ENCODE data around the gene KRTAP4-9.
"Not testable (repeated sequence)": the region's sequence is repeated elsewhere in the genome, so short reads cannot be mapped to it uniquely, and the experiment has no call there.

The KRTAP4-9 gene

DNA sequence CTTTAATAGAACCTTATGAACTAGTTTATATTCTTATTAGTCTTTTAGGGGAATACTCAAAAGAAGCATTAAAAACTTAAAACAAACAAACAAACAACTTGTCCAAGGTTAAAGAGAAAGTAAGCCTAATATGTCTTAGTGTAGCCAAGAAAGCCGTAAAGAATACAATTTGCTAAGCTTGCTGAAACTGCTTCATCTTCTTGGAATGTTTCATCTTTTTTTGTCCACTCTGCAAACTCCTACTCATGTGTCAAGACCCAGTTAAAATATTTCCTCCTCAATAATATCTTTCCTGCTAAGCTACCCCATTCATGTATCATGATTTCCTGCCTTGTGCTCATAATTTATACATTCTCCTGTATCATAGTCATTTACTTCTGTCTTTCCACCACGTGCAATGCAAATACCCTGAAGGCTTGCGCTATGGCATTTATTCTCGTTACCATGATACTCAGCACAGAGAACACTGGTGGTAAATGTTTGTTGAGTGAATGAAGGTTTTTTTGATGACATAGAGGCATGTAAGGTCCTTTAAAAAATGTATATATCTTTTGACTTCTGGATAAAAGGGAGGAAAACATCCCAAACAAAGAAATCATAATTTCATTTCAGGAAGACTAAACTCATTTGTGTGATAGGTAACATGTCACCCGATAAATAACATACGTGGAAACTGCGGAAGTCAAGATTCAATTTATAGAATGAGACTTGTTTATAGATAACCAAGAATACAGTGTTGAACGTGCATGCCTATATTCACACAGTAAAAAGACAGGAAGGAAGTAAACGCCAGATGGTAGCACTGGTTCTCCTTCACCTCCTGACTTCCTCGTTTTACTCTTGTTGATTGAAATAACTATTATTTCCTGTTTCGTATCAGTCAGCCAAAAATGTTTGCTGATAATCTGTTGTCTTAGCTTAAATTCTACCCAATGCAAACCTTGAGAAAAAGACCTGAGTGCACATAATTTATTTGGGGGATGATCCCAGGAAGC, 14.8 kb downstream of the KRTAP4-9 start:
- not testable (repeated sequence) for H3K27ac ChIP-seq (ENCODE audit: low read depth, low read length); H3K9ac ChIP-seq (ENCODE audit: low read length); H3K9me3 ChIP-seq (ENCODE audit: low read length); H3K4me3 ChIP-seq (ENCODE audit: low read depth in 1 of 2, low read length in 2 of 2); H3K27me3 ChIP-seq (ENCODE audit: control insufficient read depth in 1 of 2, insufficient read depth in 2 of 2, low read length in 2 of 2); H3K36me3 ChIP-seq (ENCODE audit: insufficient read depth, low read length); H3K4me1 ChIP-seq (ENCODE audit: insufficient read depth, low read length)

DNA sequence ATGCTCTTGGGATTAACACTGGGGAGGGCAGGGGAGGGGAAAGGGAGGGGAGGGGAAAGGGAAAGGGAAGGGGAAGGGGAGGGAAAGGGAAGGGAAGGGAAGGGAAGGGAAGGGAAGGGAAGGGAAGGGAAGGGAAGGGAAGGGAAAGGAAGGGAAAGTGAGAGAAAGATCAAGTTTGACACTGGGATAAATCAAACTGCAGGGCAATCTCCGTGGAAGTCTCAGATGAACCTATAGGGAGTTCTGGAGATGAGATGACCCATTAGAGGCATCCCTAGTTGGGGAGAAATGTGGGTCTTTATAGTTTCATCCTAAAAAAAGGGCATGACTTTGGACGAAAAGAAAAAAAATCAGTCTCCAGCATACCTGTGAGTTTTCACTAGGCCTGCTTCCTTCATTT, 16.6 kb downstream of the KRTAP4-9 start:
- Histone ChIP-seq H3K27me3 (ENCODE audit: control insufficient read depth in 1 of 2, insufficient read depth in 2 of 2, low read length in 2 of 2) (no peaks in the 10 kb centered on the region), H3K9me3 (ENCODE audit: low read length) (no peaks in the 10 kb centered on the region), H3K4me1 (ENCODE audit: insufficient read depth, low read length) (no peaks in the 10 kb centered on the region), H3K27ac (ENCODE audit: low read depth, low read length) (no peak overlapping the region), H3K36me3 (ENCODE audit: insufficient read depth, low read length) (no peaks in the 10 kb centered on the region), H3K9ac (ENCODE audit: low read length) (no peak overlapping the region), H3K4me3 (ENCODE audit: low read depth in 1 of 2, low read length in 2 of 2) (no peak overlapping the region)

DNA sequence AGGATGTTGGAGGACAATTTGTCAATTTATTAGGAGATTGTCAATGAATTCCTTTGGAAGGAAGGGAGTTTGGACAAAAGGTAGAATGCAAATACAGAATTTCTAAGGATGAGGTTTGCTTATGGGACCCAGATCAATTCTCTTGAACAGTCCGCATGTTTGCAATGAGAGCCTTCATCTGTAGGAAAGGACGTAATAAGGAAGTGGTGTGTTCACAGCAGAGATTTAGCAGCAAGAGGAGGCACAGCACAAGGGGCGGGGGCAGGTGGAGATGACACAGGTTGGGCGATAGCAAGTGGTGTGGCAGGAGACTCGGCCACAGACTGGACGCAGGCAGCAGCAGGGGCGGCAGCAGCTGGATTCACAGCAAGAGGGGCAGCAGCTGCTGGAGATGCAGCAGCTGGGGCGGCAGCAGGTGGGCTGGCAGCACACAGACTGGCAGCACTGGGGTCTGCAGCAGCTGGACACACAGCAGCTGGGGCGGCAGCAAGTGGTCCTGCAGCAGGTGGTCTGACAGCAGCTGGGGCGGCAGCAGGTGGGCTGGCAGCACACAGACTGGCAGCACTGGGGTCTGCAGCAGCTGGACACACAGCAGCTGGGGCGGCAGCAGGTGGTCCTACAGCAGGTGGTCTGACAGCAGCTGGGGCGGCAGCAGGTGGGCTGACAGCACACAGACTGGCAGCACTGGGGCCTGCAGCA, 18.3 kb downstream of the KRTAP4-9 start:
- not testable (repeated sequence) for H3K36me3 ChIP-seq (ENCODE audit: insufficient read depth, low read length); H3K9me3 ChIP-seq (ENCODE audit: low read length); H3K27me3 ChIP-seq (ENCODE audit: control insufficient read depth in 1 of 2, insufficient read depth in 2 of 2, low read length in 2 of 2); H3K27ac ChIP-seq (ENCODE audit: low read depth, low read length); H3K4me1 ChIP-seq (ENCODE audit: insufficient read depth, low read length); H3K4me3 ChIP-seq (ENCODE audit: low read depth in 1 of 2, low read length in 2 of 2); H3K9ac ChIP-seq (ENCODE audit: low read length)

DNA sequence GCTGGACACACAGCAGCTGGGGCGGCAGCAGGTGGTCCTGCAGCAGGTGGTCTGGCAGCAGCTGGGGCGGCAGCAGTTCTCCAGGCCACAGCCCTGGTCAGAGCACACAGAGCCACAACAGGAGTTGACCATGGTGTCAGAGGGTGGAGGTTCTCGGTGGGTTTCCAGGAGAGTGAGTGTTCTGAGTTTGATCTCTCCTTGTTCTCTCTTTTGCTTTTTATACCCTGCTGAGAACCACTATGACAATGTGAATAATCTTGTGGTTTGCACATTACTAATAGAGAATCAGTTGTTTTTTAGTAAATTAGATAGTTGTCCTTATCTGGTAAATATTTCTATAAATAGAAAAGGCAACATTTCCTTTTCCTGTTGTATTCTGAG, 18.8 kb downstream of the KRTAP4-9 start, which contains the start of gene KRTAP4-12:
KRTAP4-12 (minus strand) TSS at position 192 of the 381 bp plus-strand sequence; CDS start at position 132, 60 bp downstream.
- H3K27me3 ChIP-seq (ENCODE audit: control insufficient read depth in 1 of 2, insufficient read depth in 2 of 2, low read length in 2 of 2); H3K9me3 ChIP-seq (ENCODE audit: low read length); H3K9ac ChIP-seq (ENCODE audit: low read length); H3K36me3 ChIP-seq (ENCODE audit: insufficient read depth, low read length); H3K4me1 ChIP-seq (ENCODE audit: insufficient read depth, low read length); H3K4me3 ChIP-seq (ENCODE audit: low read depth in 1 of 2, low read length in 2 of 2); H3K27ac ChIP-seq (ENCODE audit: low read depth, low read length): not testable (repeated sequence)

DNA sequence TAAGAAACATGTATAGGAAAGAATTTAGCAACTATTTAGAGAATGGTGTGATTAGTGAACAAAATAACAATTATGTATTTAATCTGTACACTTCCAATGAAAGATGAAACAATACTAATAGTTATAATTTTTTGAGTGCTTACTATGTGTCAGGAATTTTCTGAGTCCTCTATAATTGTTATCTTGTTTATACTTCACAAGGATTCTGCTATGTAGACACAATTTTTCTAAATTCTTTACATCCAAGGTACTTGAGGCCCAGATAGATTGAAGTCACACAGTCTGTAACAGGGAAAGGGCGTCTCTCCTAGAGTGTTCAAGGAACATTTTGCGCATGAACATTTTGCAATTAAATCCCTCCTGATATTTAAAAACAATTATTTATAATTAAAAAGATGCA, 19.9 kb downstream of the KRTAP4-9 start:
- Histone ChIP-seq H3K36me3 (ENCODE audit: insufficient read depth, low read length) (no peaks in the 10 kb centered on the region), H3K4me1 (ENCODE audit: insufficient read depth, low read length) (no peaks in the 10 kb centered on the region), H3K9me3 (ENCODE audit: low read length) (no peaks in the 10 kb centered on the region), H3K4me3 (ENCODE audit: low read depth in 1 of 2, low read length in 2 of 2) (no peak overlapping the region), H3K27ac (ENCODE audit: low read depth, low read length) (no peak overlapping the region), H3K9ac (ENCODE audit: low read length) (no peak overlapping the region), H3K27me3 (ENCODE audit: control insufficient read depth in 1 of 2, insufficient read depth in 2 of 2, low read length in 2 of 2) (no peaks in the 10 kb centered on the region)

DNA sequence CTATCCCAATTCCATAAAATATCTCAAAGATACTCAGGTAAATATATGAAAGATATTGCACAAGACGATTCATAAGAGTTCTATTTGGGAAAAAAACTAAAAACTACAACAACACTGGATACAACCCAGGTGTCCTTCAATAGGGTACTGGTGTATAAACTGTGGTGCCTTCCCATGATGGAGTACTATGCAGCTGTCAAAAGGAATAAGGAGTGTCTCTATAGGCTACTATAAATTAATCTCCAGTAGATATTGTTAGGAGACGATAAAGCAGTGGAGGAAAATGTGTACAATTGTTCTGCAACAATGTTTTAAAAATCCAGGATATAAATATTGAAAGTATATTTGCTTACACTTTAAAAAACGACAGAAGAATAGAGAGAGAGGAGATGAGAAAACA, 21.2 kb downstream of the KRTAP4-9 start:
- Histone ChIP-seq H3K9me3 (ENCODE audit: low read length) (no peaks in the 10 kb centered on the region), H3K27ac (ENCODE audit: low read depth, low read length) (no peak overlapping the region), H3K4me3 (ENCODE audit: low read depth in 1 of 2, low read length in 2 of 2) (no peak overlapping the region), H3K27me3 (ENCODE audit: control insufficient read depth in 1 of 2, insufficient read depth in 2 of 2, low read length in 2 of 2) (no peaks in the 10 kb centered on the region), H3K4me1 (ENCODE audit: insufficient read depth, low read length) (no peaks in the 10 kb centered on the region), H3K9ac (ENCODE audit: low read length) (no peak overlapping the region), H3K36me3 (ENCODE audit: insufficient read depth, low read length) (no peaks in the 10 kb centered on the region)

DNA sequence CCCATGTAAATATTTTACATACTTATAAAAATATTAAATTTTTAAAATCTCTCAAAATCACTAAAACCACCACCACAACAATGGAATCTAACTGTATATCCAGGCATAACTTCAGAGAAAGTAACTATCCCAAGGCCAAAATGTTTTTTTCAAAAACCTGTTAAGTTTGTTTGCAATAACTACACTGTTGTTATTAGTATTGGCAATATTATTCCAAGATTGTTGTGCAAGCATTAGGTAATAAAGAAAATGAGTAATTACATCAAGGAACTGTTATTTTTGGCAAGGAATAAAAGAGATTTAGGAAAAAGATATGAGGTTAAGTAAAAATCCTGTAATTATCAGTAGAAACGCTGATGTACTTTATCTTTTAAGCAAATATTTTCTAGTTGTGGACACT, 22.2 kb downstream of the KRTAP4-9 start:
- H3K27ac ChIP-seq (ENCODE audit: low read depth, low read length), result no peak overlapping the region
- H3K9ac ChIP-seq (ENCODE audit: low read length), result no peak overlapping the region
- no peaks in the 10 kb centered on the region for H3K27me3 ChIP-seq (ENCODE audit: control insufficient read depth in 1 of 2, insufficient read depth in 2 of 2, low read length in 2 of 2)
- H3K36me3 ChIP-seq (ENCODE audit: insufficient read depth, low read length), result no peaks in the 10 kb centered on the region
- no peak overlapping the region for H3K4me3 ChIP-seq (ENCODE audit: low read depth in 1 of 2, low read length in 2 of 2)
- H3K9me3 ChIP-seq (ENCODE audit: low read length), result no peaks in the 10 kb centered on the region
- H3K4me1 ChIP-seq (ENCODE audit: insufficient read depth, low read length), result no peaks in the 10 kb centered on the region

DNA sequence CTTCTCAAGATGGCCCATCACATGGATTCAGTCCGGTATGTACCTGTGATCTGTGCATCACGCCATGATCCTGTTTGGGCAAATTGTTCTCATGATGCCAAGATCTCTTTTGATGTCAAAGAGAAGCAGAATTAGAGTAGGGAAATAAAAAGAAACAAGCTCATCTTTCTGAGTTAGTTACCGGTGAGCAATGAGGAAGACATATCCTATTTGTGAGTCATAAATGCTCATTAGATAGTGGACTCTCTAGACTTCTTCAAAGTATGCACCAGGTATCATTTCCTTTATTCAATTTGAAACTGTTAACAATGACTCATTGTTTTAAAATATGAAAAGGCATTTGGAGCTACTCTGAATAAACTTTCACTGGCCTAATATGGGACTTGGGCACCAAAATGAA, 26.8 kb downstream of the KRTAP4-9 start:
- no peaks in the 10 kb centered on the region for H3K36me3 ChIP-seq (ENCODE audit: insufficient read depth, low read length)
- no peak overlapping the region for H3K4me3 ChIP-seq (ENCODE audit: low read depth in 1 of 2, low read length in 2 of 2)
- H3K4me1 ChIP-seq (ENCODE audit: insufficient read depth, low read length), result no peaks in the 10 kb centered on the region
- no peak overlapping the region for H3K9ac ChIP-seq (ENCODE audit: low read length)
- H3K27ac ChIP-seq (ENCODE audit: low read depth, low read length), result no peak overlapping the region
- no peaks in the 10 kb centered on the region for H3K9me3 ChIP-seq (ENCODE audit: low read length)
- no peaks in the 10 kb centered on the region for H3K27me3 ChIP-seq (ENCODE audit: control insufficient read depth in 1 of 2, insufficient read depth in 2 of 2, low read length in 2 of 2)

DNA sequence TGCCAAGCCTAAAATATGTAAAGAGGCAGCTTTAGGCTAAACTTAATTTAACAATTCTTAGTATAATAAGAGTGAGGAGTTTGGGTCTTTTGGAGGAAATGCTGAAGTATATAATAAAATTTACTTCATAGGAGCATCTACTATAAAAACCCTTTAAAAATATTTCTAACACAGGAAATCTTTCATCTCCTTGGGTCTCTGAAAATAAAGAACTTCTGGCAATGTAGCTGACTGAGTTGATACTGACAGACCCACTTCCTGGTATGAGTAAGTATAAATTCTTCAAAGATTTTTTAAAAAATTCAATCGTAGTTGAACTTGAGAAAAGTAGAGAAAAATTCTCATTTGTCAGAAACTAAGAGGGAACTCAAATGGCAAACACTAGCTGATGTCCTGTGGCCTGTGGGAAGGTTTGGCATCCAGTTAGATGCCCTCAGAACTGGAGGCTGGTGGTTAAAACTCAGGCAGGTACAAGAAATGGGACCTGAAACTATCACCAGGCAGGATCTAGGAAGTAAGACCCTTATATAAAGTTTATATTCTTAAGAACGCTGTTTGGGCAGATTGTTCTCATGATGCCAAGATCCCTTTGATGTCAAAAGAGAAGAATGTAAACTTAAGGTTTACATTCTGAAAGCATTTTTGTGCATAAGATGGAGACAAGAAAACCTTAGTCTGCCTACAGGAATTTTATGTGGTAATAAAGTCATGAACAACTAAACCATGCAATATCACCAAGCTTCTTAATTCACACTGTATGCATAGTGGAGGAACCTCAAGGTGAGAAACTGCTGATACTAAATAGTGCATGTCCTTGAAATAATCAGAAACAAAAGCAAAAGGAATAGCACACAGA, 28.9 kb downstream of the KRTAP4-9 start:
- Histone ChIP-seq H3K4me1 (ENCODE audit: insufficient read depth, low read length) (no peaks in the 10 kb centered on the region), H3K27ac (ENCODE audit: low read depth, low read length) (no peak overlapping the region), H3K27me3 (ENCODE audit: control insufficient read depth in 1 of 2, insufficient read depth in 2 of 2, low read length in 2 of 2) (no peaks in the 10 kb centered on the region), H3K9ac (ENCODE audit: low read length) (no peak overlapping the region), H3K9me3 (ENCODE audit: low read length) (no peaks in the 10 kb centered on the region), H3K4me3 (ENCODE audit: low read depth in 1 of 2, low read length in 2 of 2) (no peak overlapping the region), H3K36me3 (ENCODE audit: insufficient read depth, low read length) (no peaks in the 10 kb centered on the region)

DNA sequence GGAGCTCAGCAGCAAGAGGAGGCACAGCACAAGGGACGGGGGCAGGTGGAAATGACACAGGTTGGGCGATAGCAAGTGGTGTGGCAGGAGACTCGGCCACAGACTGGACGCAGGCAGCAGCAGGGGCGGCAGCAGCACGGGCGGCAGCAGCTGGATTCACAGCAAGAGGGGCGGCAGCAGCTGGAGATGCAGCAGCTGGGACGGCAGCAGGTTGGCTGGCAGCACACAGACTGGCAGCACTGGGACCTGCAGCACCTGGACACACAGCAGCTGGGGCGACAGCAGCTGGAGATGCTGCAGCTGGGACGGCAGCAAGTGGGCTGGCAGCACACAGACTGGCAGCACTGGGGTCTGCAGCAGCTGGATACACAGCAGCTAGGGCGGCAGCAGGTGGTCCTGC, 34.7 kb downstream of the KRTAP4-9 start:
- H3K36me3 ChIP-seq (ENCODE audit: insufficient read depth, low read length); H3K9ac ChIP-seq (ENCODE audit: low read length); H3K27ac ChIP-seq (ENCODE audit: low read depth, low read length); H3K27me3 ChIP-seq (ENCODE audit: control insufficient read depth in 1 of 2, insufficient read depth in 2 of 2, low read length in 2 of 2); H3K4me3 ChIP-seq (ENCODE audit: low read depth in 1 of 2, low read length in 2 of 2); H3K9me3 ChIP-seq (ENCODE audit: low read length); H3K4me1 ChIP-seq (ENCODE audit: insufficient read depth, low read length): not testable (repeated sequence)

All from muscle layer of colon (tissue), 2 donors.